Lower lobe of right lung (tissue), 2 donors: Measurements from ENCODE around the gene ADORA3. TPM values are rescaled to one million over a fixed set of nuclear protein-coding genes. Genes with fewer than 3 reads are reported as not detected.

Experiments used
- ATAC-seq, 2 donors: fragments of 200-7000 bp; cut with Tn5 transposase; one replicate each; pipeline ENCODE4 v1.9.1; 2020 to 2022; ENCODE audit warnings: mild to moderate bottlenecking in 2 of 2, moderate library complexity in 2 of 2
- DNase-seq: peaks from one replicate; pipeline ENCODE4 v3.0.0-alpha.2; 2020
- H3K27ac ChIP-seq: fragments of 200-600 bp; one replicate; pipeline ENCODE4 v1.8.0; 2022
- H3K27me3 ChIP-seq: fragments of 200-600 bp; one replicate; pipeline ENCODE4 v1.8.0; 2022; ENCODE audit warnings: low read depth
- H3K36me3 ChIP-seq: fragments of 200-600 bp; one replicate; pipeline ENCODE4 v1.8.0; 2022; ENCODE audit warnings: mild to moderate bottlenecking
- H3K4me1 ChIP-seq: fragments of 200-600 bp; one replicate; pipeline ENCODE4 v1.8.0; 2022
- H3K4me3 ChIP-seq: fragments of 200-600 bp; one replicate; pipeline ENCODE4 v1.8.0; 2022; ENCODE audit warnings: mild to moderate bottlenecking
- H3K9me3 ChIP-seq: fragments of 200-600 bp; one replicate; pipeline ENCODE4 v1.8.0; 2022
- CTCF ChIP-seq: fragments of 200-600 bp; IDR thresholded peaks from one replicate; pipeline ENCODE4 v1.8.0; 2022; ENCODE audit warnings: antibody characterized with exemption, mild to moderate bottlenecking
- intact Hi-C: fragments of 100-400 bp; cut with DNase I; formaldehyde crosslinking; loops from one replicate; pipeline ENCODE4 v1.11.0; 2022
- total RNA-seq: library from RNA; stranded (reverse); fragmentation: NEBNext Ultra II Directional; extraction: Animal tissue kit (Norgen Biotek cat#: 25700); gene quantifications from one replicate; pipeline ENCODE4 v1.2.1, GENCODE V29; 2021
- donor health status: DM: no; HTN: yes; CAD: no; lungs with severe emphysema.

ADORA3 gene
- total RNA-seq, 1 donor from 2014 or later: 10.3 TPM

- no peak overlapping the region for H3K27ac ChIP-seq
- H3K36me3 ChIP-seq: no peaks in the 10 kb centered on the region
- H3K4me3 ChIP-seq: no peak overlapping the region
- H3K9me3 ChIP-seq: no peaks in the 10 kb centered on the region
- ATAC-seq: no peak
- intact Hi-C loops: loop anchor here (10.0 kb wide), 1 partner anchor 137 kb away; no protein-coding TSS in a partner anchor
- DNase-seq: no peak
- no peaks in the 10 kb centered on the region for H3K27me3 ChIP-seq
- peaks cover 45% of the 10 kb centered on the region for H3K4me1 ChIP-seq
- TF ChIP-seq CTCF: no peak
These were observed 14.2 kb upstream of the ADORA3 start for GRCh38 chr1:111517469-111518225.

- ATAC-seq: peak; percentile 61 to 79
- intact Hi-C loops: loop anchor here (10.0 kb wide), 1 partner anchor 139 kb away; no protein-coding TSS in a partner anchor
- H3K4me3 ChIP-seq: peak overlapping the region; percentile 56
- DNase-seq: no peak
- TF ChIP-seq CTCF: peak; percentile 47
- H3K27ac ChIP-seq: peak overlapping the region; percentile 84
- H3K9me3 ChIP-seq: no peaks in the 10 kb centered on the region
- no peaks in the 10 kb centered on the region for H3K36me3 ChIP-seq
- H3K27me3 ChIP-seq: no peaks in the 10 kb centered on the region
- peaks cover 61% of the 10 kb centered on the region for H3K4me1 ChIP-seq
These were observed 12.6 kb upstream of the ADORA3 start for GRCh38 chr1:111516005-111516535.

GRCh38 chr1:111515291-111516004 lies 12.0 kb upstream of the ADORA3 start:
- intact Hi-C loops: loop anchor here (10.0 kb wide), 1 partner anchor 139 kb away; no protein-coding TSS in a partner anchor
- ATAC-seq: peak; percentile 69 to 76
- DNase-seq: peak; percentile 79
- Histone ChIP-seq H3K4me3 (peak overlapping the region; percentile 56), H3K4me1 (peaks cover 67% of the 10 kb centered on the region), H3K27me3 (no peaks in the 10 kb centered on the region), H3K27ac (peak overlapping the region; percentile 84), H3K9me3 (no peaks in the 10 kb centered on the region), H3K36me3 (no peaks in the 10 kb centered on the region)
- TF ChIP-seq CTCF: no peak

GRCh38 chr1:111513410-111514020 lies 10.1 kb upstream of the ADORA3 start:
- H3K27ac ChIP-seq: peak overlapping the region; percentile 20
- ATAC-seq (no peak), DNase-seq (no peak)
- H3K27me3 ChIP-seq: no peaks in the 10 kb centered on the region
- H3K36me3 ChIP-seq: no peaks in the 10 kb centered on the region
- peaks cover 87% of the 10 kb centered on the region for H3K4me1 ChIP-seq
- no peaks in the 10 kb centered on the region for H3K9me3 ChIP-seq
- H3K4me3 ChIP-seq: no peak overlapping the region
- intact Hi-C loops: loop anchor here (10.0 kb wide), 1 partner anchor 141 kb away; no protein-coding TSS in a partner anchor
- no peak for TF ChIP-seq CTCF

- intact Hi-C loops: loop anchor here (10.0 kb wide), 1 partner anchor 142 kb away; no protein-coding TSS in a partner anchor
- Histone ChIP-seq H3K4me3 (no peak overlapping the region), H3K9me3 (no peaks in the 10 kb centered on the region)
These were observed 9.5 kb upstream of the ADORA3 start for GRCh38 chr1:111512931-111513330.

More at GRCh38 chr1:111512931-111513330, 9.5 kb upstream of the ADORA3 start:
- DNase-seq (no peak), ATAC-seq (no peak)
- no peak for TF ChIP-seq CTCF
- no peaks in the 10 kb centered on the region for H3K27me3 ChIP-seq
- peak overlapping the region; percentile 20 for H3K27ac ChIP-seq
- H3K36me3 ChIP-seq: no peaks in the 10 kb centered on the region
- H3K4me1 ChIP-seq: peaks cover 90% of the 10 kb centered on the region
